Right lobe of liver (tissue), 6 donors: ENCODE measurements around the gene CCNT1. TPM values are rescaled to one million over a fixed set of nuclear protein-coding genes. Genes with fewer than 3 reads are reported as not detected.

Source experiments
- ATAC-seq, 4 donors: fragments of 200-7000 bp; cut with Tn5 transposase; one replicate each; pipeline ENCODE4 v1.9.1; 2020; ENCODE audit warnings: mild to moderate bottlenecking in 4 of 4, moderate library complexity in 4 of 4
- DNase-seq, 3 donors: peaks; one replicate each; pipeline ENCODE4 v3.0.0-alpha.2; 2020
- H3K27ac ChIP-seq, 3 donors: fragments of 200-600 bp; one replicate each; pipeline ENCODE4 v1.8.0; 2022
- H3K27me3 ChIP-seq, 2 donors: fragments of 200-600 bp; one replicate each; pipeline ENCODE4 v1.8.0; 2022
- H3K36me3 ChIP-seq, 4 donors: fragments of 200-600 bp; sonication (generic) in 1 of 4; one replicate each; pipeline versions ENCODE4 v1.5.1 to v1.8.0; 2017 to 2022; ENCODE audit warnings: control low read depth in 1 of 4
- H3K4me1 ChIP-seq, 4 donors: fragments of 200-600 bp; sonication (generic) in 1 of 4; one replicate each; pipeline versions ENCODE4 v1.5.1 to v1.8.0; 2017 to 2022; ENCODE audit warnings: control low read depth in 1 of 4
- H3K4me3 ChIP-seq, 3 donors: fragments of 200-600 bp; one replicate each; pipeline ENCODE4 v1.8.0; 2022
- H3K9me3 ChIP-seq, 4 donors: fragments of 200-600 bp; sonication (generic) in 1 of 4; one replicate each; pipeline versions ENCODE4 v1.5.1 to v1.8.0; 2017 to 2022; ENCODE audit warnings: control low read depth in 1 of 4
- POLR2A ChIP-seq: fragments of 450-650 bp; IDR thresholded peaks from one replicate; pipeline ENCODE4 v1.6.1; 2017; ENCODE audit warnings: antibody characterized with exemption, mild to moderate bottlenecking
- WGBS: methylation state at CpG from one replicate; pipeline ENCODE4 v1.1.6; 2018; ENCODE audit warnings: low coverage, low lambda C conversion rate; ENCODE audit not compliant: insufficient coverage; ENCODE audit errors: missing lambda C conversion rate; 5-methylcytosine and 5-hydroxymethylcytosine counted together
- intact Hi-C, 2 donors: fragments of 100-400 bp; cut with DNase I; formaldehyde crosslinking; loops; one replicate each; pipeline versions ENCODE4 v1.11.2 to v1.14.1; 2022
- total RNA-seq, 6 experiments: library from RNA; depleted of rRNA in 2 of 6; stranded (reverse); fragments of >200 nt in 2 of 6; fragmentation: NEBNext Ultra II Directional in 3 of 6; extraction: Animal tissue kit (Norgen Biotek cat#: 25700) in 3 of 6; gene quantifications; one replicate each; pipeline versions ENCODE4 v1.1.0 to v1.2.4, GENCODE V29; 2016 to 2023
- TF ChIP-seq, protein P1 (sequence below), 4 donors: fragments of 200-600 bp in 3 of 4; fragments of 450-650 bp in 1 of 4; IDR thresholded peaks; one replicate each; pipeline versions ENCODE4 v1.5.1 to v1.8.0; 2016 to 2022; ENCODE audit warnings: antibody characterized with exemption in 4 of 4, mild to moderate bottlenecking in 2 of 4
- donor health status: DM: no; HTN: yes; CAD: no.
- donor health status: DM: no; HTN: no; CAD: no.
- donor health status: DM: no; HTN: no; CAD: no.
- donor health status: DM: no; HTN: yes; CAD: no.
- donor health status: DM: no; HTN: yes; CAD: no.

CCNT1 gene
- total RNA-seq, 6 experiments from 2014 or later = 10.7 to 18.9 (median 13.9) TPM

DNA sequence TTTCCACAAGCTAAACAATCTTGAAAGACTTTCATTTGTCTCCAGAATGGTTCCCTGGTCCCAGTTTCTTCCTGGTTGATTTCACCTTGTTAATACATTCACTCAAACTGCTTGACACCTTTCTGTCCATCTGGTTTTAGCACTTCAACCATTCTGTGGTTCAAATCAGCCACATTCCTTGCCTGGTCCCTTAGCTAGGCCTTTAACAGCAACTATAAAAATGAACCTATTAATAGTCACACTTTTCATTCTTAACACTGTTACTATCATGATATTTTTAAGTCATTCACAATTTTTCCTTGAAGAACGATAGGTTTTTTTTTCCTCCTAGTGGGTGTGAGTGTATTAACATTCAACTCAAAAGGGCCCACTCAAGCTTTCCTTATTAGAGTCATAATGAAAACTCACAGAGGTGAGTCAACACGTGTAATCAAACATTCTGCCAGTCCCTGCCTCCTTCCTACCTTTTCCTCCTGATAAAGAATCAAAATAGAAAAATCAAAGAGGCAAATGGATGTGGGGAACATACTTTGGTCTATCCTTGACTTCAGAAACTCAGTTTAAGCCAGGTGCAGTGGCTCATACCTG, 34.4 kb upstream of the CCNT1 start:
- TF ChIP-seq POLR2A = no peak
- TF ChIP-seq, protein P1, sequence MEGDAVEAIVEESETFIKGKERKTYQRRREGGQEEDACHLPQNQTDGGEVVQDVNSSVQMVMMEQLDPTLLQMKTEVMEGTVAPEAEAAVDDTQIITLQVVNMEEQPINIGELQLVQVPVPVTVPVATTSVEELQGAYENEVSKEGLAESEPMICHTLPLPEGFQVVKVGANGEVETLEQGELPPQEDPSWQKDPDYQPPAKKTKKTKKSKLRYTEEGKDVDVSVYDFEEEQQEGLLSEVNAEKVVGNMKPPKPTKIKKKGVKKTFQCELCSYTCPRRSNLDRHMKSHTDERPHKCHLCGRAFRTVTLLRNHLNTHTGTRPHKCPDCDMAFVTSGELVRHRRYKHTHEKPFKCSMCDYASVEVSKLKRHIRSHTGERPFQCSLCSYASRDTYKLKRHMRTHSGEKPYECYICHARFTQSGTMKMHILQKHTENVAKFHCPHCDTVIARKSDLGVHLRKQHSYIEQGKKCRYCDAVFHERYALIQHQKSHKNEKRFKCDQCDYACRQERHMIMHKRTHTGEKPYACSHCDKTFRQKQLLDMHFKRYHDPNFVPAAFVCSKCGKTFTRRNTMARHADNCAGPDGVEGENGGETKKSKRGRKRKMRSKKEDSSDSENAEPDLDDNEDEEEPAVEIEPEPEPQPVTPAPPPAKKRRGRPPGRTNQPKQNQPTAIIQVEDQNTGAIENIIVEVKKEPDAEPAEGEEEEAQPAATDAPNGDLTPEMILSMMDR (IDR thresholded peaks at IDR 0.05) = no peak
- Histone ChIP-seq H3K27ac (no peak overlapping the region), H3K36me3 (no peaks in the 10 kb centered on the region), H3K9me3 (no peaks in the 10 kb centered on the region), H3K27me3 (no peaks in the 10 kb centered on the region), H3K4me3 (no peak overlapping the region), H3K4me1 (no peaks in the 10 kb centered on the region)
- no peak for DNase-seq
- intact Hi-C loops = loop anchor here (5.0 kb wide), 1 partner anchor 46 kb away; no protein-coding TSS in a partner anchor
- 54% methylated on average over 2 of the region's 2 CpGs for WGBS
- ATAC-seq = no peak

DNA sequence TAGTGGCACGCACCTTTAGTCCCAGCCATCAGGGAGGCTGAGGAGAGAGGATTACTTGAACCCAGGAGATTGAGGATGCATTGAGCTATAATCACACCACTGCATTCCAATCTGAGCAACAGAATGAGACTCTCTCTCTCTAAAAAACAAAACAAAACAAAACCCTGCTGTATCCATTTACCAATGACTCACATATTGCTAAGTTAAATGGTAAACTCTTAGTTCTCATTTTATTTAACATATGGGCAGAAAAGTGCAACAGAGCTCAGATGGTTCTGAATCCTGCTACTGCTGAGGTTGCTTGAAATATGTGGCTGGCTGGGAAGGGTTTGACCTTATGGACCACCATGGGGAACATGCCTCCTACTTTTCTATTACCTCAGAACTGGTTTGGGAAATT, 33.7 kb upstream of the CCNT1 start:
- ATAC-seq (no peak), DNase-seq (no peak)
- Histone ChIP-seq H3K36me3 (no peaks in the 10 kb centered on the region), H3K9me3 (no peaks in the 10 kb centered on the region), H3K4me3 (no peak overlapping the region), H3K27me3 (no peaks in the 10 kb centered on the region), H3K27ac (no peak overlapping the region), H3K4me1 (no peaks in the 10 kb centered on the region)
- 78% methylated on average over 1 of the region's 1 CpG for WGBS
- intact Hi-C loops = loop anchor here (5.0 kb wide), 1 partner anchor 47 kb away; no protein-coding TSS in a partner anchor
- TF ChIP-seq POLR2A = no peak
- TF ChIP-seq, protein P1 (IDR thresholded peaks at IDR 0.05) = no peak

DNA sequence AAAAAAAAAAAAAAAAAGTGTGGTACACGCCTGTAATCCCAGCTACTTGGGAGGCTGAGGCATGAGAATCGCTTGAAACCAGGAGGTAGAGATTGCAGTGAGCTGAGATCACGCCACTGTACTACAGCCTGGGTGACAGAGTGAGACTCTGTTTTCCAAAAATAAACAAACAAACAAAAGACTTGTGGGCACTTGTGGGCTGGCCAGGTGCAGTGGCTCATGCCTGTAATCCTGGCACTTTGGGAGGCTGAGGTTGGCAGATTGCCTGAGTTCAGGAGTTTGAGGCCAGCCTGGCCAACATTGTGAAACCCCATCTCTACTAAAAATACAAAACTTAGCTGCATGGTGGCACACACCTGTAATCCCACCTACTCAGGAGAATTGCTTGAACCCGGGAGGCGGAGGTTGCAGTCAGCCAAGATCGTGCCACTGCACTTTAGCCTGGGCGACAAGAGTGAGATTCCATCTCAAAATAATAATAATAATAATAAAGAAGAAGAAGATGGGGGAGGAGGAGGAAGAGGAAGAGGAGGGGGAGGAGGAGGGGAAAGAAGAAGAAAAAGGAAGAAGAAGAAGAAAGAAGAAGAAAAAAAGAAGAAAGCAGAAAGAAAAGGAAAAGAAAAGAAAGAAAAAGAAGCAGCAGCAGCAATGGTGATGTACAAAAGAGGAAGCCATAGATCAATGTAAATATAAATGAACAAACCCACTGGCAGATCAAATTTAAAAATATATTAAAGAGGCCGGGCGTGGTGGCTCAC, 27.9 kb upstream of the CCNT1 start:
- ATAC-seq = peak; percentile 79 to 96 (median 83)
- no peak for TF ChIP-seq POLR2A
- WGBS = 44% methylated on average over 9 of the region's 9 CpGs

DNA sequence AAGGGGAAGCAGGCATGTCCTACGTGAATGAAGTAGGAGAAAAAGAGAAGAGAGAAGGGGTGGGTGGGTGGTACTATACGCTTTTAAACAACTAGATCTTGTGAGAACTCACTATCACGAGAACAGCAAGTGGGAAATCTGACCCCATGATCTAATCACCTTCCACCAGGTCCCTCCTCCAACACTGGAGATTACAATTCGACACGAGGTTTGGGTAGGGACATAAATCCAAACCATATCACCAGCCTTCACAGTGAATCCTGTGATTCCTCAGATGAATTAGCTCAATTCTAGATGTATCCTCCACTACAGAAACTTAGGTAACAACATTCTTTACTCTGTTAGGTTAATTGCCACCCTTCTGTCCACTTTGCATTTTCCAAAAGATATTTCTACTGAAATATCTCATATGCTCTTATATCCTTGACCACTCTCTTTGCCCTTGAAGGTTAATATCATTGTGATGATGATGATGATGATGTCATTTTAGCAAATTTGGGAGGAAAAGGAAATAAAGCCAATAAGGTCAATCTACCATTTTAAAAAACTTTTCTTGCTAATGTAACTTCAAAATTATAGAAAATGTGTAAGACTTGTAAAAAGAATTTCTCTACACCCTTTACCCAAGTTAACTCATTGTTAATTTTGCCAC, 23.2 kb upstream of the CCNT1 start:
- intact Hi-C loops = no loop called here
- no peak for TF ChIP-seq POLR2A
- TF ChIP-seq, protein P1 (IDR thresholded peaks at IDR 0.05) = no peak
- no peak overlapping the region for H3K4me3 ChIP-seq
- no peaks in the 10 kb centered on the region for H3K9me3 ChIP-seq
- no peak overlapping the region for H3K27ac ChIP-seq
- ATAC-seq = no peak
- H3K36me3 ChIP-seq = no peaks in the 10 kb centered on the region
- no peaks in the 10 kb centered on the region for H3K27me3 ChIP-seq
- 24% methylated on average over 5 of the region's 5 CpGs for WGBS
- no peaks in the 10 kb centered on the region for H3K4me1 ChIP-seq
- no peak for DNase-seq

More for the DNA sequence above, 27.9 kb upstream of the CCNT1 start:
- Histone ChIP-seq H3K27me3 (no peaks in the 10 kb centered on the region), H3K4me1 (no peaks in the 10 kb centered on the region), H3K4me3 (no peak overlapping the region), H3K27ac (no peak overlapping the region), H3K36me3 (no peaks in the 10 kb centered on the region), H3K9me3 (no peaks in the 10 kb centered on the region)
- intact Hi-C loops = no loop called here
- DNase-seq = peak; percentile 64 to 76 (median 72)

DNA sequence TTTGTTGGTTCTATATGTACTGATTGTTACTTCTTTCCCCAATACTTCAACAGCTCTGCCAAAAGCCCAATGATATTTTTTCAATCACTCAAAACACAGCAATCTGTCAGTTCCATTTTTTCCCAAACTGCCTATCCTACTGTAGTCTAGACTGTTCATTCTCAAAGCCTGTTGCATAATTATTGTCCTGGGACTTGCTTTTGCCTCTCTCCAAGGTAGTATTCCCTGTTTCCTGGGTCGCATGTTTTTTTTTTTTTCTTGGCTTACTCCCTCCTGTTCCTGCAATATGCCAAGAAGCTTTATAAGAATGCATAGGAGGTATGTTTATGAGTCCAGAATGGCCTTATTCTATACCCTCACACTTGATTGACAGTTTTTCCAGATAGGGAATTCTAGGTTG, 19.9 kb upstream of the CCNT1 start:
- WGBS = 33% methylated on average over 1 of the region's 1 CpG
- intact Hi-C loops = no loop called here
- Histone ChIP-seq H3K27me3 (no peaks in the 10 kb centered on the region), H3K36me3 (no peaks in the 10 kb centered on the region), H3K4me3 (no peak overlapping the region), H3K4me1 (no peaks in the 10 kb centered on the region), H3K9me3 (no peaks in the 10 kb centered on the region), H3K27ac (no peak overlapping the region)
- TF ChIP-seq, protein P1 (IDR thresholded peaks at IDR 0.05) = no peak
- TF ChIP-seq POLR2A = no peak
- DNase-seq (no peak), ATAC-seq (no peak)
